GM04503 (cell line): ENCODE measurements around the gene TENT5C.

Source experiments
- DNase-seq: peaks from one replicate; pipeline ENCODE4 v3.0.0-alpha.2; 2012; ENCODE audit warnings: low read depth

Gene TENT5C

GRCh38 chr1:117573386-117574023, 32.3 kb upstream of the TENT5C start:
- DNase-seq = no peak

DNA sequence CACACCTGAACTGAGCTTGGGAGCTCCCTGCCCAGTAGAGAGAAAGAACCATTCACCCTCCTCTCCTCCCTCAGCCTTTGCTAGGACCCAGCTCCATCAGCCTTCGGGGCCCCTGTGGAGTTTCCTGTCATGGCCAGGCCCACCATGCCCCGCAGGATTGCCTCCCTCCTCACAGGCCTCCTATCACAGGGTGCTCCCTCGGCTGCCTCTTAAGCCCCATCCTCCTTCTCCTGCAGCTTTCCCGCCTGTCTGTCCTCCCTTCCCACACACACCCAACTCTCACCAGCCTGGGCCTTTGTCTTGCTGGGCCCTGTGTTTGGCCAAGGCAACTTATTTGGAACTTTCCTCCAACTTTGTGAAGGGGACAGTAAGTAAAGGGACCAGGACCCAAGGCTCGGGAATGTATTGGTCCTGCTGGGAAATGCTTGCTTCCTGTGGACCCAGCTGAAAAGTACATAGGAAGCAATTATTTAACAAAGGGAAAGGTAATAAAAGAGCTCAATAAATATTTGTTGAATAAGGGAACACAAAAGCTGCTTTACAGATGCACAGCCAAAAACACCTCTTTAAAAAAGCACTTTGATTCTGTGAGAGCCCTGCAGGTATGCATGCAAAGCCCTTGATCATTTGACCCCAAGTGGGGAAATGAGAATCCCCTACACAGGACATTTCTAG, 31.6 kb upstream of the TENT5C start:
- no peak for DNase-seq

GRCh38 chr1:117575586-117576225, 30.1 kb upstream of the TENT5C start:
- no peak for DNase-seq

DNA sequence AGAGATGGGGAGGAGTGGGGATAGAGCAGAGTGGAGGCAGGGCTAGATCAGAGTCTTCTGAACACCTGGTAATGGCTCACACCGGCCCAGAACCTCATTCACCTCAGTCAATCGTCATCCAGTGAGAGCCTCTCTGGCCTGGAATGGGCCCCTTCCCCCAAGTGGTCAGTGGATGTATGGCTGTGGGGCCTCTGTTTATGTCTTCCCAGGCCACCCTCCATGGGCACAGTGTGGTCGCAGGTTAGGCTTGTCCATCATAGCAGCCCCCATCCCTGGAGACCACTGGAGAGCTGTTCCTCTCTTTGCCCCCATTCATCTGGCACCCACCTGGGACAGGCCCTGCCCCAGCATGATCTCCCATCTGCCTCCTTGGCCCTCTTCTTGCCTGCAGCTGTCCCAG, 29.6 kb upstream of the TENT5C start:
- DNase-seq = no peak

DNA sequence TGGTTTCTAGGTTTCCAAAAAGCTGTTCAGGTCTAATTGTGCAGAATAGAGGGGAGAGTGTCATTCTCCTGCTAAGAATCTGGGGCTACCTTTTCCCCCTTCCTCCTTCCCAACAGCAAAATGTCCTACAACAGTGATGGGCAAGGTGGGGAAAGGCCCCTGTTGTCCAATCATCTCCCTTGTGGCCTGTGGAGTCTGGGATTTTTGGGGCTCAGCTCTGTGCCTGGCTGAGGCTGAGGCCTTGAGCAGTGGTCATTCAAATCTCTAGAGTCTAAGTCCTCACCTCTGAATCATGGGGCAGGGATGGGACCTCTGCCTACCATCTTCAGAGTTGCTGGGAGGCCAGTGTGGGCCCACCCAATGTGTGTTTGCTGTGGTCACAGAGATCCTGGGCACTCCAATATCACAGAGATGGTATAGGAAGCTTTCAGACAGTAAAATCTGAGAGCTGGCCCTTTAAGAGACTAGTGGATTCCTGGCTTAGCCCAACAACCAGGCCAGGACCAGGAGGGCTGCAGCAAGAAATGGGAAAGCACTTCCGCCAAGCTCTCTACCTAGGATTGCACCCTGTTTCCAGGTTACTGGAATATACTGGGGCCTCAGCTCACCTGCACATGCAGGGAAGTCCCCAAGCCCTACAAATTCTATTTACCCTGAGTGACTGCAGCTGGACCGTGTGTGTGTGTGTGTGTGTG, 28.5 kb upstream of the TENT5C start:
- DNase-seq = no peak

DNA sequence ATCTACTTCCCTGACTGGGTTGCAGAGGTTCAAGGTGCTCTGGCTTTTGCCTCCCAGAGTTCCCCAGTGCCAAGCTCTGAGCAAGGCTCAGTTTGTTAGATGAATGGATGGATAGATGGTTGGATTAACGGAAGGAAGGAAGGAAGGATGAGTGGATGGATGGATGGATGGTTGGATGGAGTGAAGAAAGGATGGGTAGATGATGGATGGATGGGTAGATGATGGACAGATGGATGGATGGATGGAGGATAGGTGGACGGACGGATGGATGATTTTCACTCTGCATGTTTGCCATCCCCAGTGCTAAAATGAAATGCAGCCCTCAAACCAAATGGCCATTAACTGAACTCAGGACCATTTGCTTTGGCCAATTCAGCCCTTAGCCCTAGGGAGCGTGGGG, 27.4 kb upstream of the TENT5C start:
- DNase-seq = no peak

GRCh38 chr1:117579221-117579906, 26.5 kb upstream of the TENT5C start:
- DNase-seq = no peak

DNA sequence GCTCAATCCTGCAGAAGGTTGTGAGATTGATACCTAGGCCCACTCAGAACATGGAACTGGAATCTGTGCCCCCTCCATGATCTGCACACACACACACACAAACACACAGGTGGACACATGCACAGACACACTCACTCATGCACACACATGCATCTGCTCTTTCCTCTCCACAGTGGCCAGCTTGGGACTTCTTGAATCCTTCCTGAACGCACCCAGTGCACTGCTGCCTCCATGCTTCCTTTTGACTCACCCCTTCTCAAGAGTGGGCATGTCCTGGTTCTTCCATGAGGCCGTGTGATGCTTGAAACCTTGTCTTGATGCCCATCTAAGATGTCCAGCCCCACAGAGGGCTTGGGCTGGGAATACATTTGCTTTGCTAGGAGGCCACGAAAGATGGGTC, 25.4 kb upstream of the TENT5C start:
- DNase-seq = no peak

GRCh38 chr1:117580882-117581281, 25.0 kb upstream of the TENT5C start:
- no peak for DNase-seq

- no peak for DNase-seq
These were observed 24.4 kb upstream of the TENT5C start for GRCh38 chr1:117581391-117581943.

DNA sequence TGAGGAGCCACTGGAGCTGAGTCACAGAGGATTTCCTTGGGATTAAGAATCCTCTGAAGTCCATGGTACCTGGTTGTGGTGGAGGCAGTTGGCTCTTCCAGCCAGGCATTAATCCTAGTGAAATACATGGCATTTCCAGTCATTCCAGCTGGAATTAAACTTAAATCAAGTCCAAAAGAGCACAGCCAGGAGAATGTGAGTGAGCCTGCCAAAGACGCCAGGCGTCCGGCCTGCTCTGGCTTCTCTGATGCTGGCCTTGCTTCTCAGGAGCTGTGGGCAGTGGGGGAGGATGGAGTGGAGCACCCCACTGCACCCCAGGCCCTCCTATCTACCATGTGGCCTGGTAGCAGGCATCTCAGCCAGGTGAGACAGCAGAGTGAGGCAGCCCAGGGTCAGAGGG, 23.4 kb upstream of the TENT5C start:
- DNase-seq = no peak

- no peak for DNase-seq
These were observed 22.6 kb upstream of the TENT5C start for GRCh38 chr1:117583247-117583646.

DNA sequence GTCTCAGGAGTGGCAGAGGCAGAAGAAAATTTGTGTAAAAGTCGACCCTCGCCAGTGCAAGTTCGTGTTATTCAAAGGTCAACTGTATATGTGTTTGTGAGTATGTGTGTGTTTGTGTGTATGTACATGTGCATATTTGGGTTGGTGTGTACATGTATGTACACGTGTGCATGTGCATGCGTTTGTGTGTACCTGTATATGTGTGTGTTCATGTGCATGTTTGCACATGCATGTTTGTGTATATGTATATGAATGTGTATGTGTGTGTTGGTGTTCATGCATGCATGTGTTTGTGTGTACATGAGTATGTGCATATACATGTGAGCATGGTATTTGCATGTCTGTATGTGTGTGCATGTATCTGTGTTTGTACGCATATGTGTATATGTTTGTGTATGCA, 21.7 kb upstream of the TENT5C start:
- DNase-seq = no peak

DNA sequence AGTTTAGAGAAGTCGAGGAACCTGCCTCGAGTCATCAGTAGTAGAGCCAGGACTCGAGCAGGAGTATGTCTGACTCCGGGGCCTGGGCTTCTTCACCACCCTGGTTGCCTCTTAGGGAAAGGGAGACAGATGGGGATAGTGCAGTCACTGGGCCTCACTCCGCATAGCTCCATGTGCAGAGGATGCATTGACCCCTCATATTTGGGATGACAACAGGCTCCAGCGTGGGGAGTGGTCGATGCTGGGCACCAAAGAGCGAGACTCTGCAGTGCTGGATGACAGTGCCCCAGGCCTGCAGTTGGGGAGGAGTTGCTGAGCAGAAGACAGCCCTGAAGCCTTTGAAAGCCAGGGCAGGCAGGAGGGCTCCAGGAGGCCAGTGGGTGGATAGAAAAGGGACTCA, 20.8 kb upstream of the TENT5C start:
- no peak for DNase-seq

- DNase-seq = no peak
These were observed 19.5 kb upstream of the TENT5C start for GRCh38 chr1:117586337-117586736.

- DNase-seq = no peak
These were observed 18.9 kb upstream of the TENT5C start for GRCh38 chr1:117586747-117587498.

DNA sequence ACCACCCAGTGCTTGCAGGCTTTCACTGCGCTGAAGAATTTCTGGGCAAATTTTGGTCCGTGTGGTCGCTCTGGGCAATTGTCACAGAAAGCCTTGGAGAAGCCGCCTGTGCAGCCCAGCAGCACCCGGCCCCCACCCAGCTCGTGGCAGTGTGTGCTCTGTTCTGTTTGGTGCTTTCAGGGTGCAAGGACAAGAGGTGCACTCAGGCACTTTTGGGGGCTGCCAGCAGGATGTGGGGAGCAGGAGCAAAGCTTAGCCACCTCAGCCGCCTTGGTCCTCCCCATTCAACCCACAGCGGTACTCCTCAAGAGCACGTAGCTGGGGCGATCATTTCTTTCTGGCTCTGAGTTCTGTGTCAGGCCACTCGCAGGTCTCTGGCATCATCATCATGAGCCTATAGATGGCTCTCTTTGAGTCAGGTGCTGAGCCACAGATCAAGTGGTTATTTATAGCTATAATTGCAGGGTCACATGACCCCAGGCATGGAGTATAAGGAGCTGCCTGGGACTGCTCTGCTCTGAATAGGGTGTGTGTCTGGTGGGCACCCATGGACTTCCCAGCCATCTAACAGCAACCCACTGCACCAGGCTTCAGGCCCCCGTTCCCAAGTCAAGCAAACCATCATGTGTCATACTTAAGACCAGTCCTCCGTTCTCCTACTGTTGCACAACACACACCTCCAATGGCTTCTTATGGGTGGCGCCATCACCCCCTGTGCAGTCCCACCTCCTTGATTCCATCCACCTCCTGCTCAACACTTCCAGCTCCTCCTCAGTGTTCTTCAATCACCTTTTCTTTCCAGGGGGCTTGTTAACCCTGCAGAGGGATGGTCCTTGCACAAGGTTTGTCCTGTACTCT, 18.1 kb upstream of the TENT5C start:
- no peak for DNase-seq

DNA sequence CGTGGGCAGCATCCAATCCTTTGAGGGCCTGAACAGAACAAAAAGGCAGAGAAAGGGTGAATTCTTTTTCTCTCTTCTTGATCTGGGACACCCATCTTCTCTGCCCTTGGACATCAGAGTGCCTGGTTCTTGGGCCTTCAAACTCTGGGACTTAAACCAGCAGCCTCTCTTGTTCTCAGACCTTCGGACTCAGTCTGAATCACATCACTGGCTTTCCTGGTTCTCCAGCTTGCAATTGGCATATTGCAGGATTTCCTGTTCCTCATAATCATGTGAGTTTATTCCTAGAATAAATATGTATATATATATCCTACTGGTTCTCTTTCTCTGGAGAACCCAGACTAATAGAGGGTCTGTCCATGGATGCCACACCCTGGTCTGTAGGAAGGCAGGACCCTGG, 16.3 kb upstream of the TENT5C start:
- DNase-seq = no peak

DNA sequence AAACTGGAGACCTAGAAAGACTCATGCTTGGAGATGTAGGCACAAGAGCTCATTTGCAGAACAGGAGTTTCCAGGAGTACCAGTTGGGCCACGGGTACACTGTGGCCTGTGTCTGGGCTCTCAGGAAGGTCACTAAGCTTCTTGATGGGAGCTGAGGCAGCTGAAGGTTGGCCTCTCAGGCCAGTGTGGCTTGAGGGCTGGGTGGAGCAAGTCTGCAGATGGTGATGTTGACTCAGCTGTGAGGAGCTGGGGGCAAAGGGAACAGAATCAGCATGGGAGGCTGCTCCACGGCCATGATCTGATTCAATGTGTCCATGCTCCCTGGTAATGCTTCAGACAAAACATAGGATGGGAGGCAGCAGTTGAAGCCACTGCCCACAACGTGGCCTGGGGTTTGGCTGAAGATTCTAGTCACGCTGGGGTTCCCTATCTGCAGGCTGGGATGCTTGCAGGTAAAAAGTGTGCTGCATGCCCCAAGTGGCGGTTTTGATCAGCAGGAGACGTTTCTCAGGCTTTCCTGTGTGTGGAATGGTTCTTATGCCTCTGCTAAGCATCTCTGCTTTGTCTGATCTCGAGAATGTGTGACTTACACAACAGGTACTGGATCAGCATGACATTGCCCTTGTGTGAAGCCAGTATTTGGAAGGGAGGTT, 15.4 kb upstream of the TENT5C start:
- DNase-seq = no peak

- DNase-seq = no peak
These were observed 14.6 kb upstream of the TENT5C start for GRCh38 chr1:117591252-117591651.
